ENCODE data around the gene MORN1. TPM values are rescaled to one million over a fixed set of nuclear protein-coding genes. Genes with fewer than 3 reads are reported as not detected.

MORN1 gene
- total RNA-seq, 2 experiments from 2014 or later, result 5.9 to 6.6 TPM

DNA sequence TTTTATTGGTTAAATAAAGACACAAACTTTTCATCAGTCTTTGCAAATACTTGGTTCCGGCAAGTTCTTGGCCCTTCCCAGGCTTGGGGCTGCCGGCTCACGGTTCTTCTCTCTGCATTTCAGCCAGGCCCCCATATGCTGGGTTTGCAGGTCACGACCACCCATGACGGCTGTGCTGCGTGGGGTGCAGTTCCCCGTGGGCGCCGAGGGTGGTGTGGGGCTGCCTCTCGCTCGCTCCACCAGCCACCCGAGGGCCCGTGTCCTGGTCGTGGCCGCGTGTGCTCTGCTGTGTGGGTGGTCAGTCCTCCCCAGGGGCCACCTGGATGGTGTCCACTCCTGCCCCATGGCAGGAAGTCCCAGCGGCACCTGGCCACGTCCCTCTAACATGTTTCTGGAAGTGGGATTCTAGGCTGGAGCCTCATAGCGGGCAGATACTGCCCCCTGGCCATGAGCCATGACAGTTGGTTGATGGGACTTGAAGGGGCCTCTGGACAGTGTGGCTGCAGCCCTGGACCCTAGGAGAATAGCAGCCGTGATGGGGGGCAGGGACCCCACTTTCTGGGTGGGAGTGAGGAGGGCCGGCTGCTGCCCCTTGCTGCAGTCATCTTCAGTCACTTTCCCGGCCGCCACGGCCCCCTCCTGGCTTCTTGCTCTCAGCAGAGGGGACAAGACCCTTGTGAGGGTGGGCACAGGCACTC, 117.0 kb downstream of the MORN1 start:
- CTCF ChIA-PET, result interaction anchor here (1.1 kb wide), 1 partner anchor 13 kb away, joined by 3 read pairs; no protein-coding TSS in a partner anchor
- H3K4me3 Mint-ChIP-seq, result no peak overlapping the region

GRCh38 chr1:2273401-2274090, 117.8 kb downstream of the MORN1 start:
- H3K9me3 Mint-ChIP-seq, result no peaks in the 10 kb centered on the region
- H3K36me3 Mint-ChIP-seq (ENCODE audit: low read depth), result peaks cover 15% of the 10 kb centered on the region
- no peak for ATAC-seq
- DNase-seq, result no peak
- no peaks in the 10 kb centered on the region for H3K27me3 Mint-ChIP-seq
- no peak for TF ChIP-seq CTCF (IDR thresholded peaks at IDR 0.05)
- peaks cover 68% of the 10 kb centered on the region for H3K4me1 Mint-ChIP-seq (ENCODE audit: low read depth)
- ChIA-PET POLR2A (interaction anchor here (0.6 to 1.0 kb wide), 2 partner anchors 18 to 39 kb away, joined by 3 read pairs; no protein-coding TSS in a partner anchor), CTCF (interaction anchor here (1.2 kb wide), 1 partner anchor 79 kb away, joined by 3 read pairs; the partner anchor contains the start of gene FAAP20)
- intact Hi-C loops (cut with micrococcal nuclease), result no loop called here
- H3K4me3 Mint-ChIP-seq, result no peak overlapping the region
- H3K27ac Mint-ChIP-seq, result no peak overlapping the region

More for the DNA sequence above, 117.0 kb downstream of the MORN1 start:
- Mint-ChIP-seq H3K27me3 (no peaks in the 10 kb centered on the region), H3K9me3 (no peaks in the 10 kb centered on the region), H3K27ac (no peak overlapping the region), H3K36me3 (ENCODE audit: low read depth) (peaks cover 12% of the 10 kb centered on the region), H3K4me1 (ENCODE audit: low read depth) (peaks cover 70% of the 10 kb centered on the region)
- POLR2A ChIA-PET, result interaction anchor here (1.0 kb wide), 1 partner anchor 40 kb away, joined by 3 read pairs; no protein-coding TSS in a partner anchor
- intact Hi-C loops (cut with micrococcal nuclease), result no loop called here
- no peak for TF ChIP-seq CTCF (IDR thresholded peaks at IDR 0.05)
- no peak for ATAC-seq
- DNase-seq, result no peak

DNA sequence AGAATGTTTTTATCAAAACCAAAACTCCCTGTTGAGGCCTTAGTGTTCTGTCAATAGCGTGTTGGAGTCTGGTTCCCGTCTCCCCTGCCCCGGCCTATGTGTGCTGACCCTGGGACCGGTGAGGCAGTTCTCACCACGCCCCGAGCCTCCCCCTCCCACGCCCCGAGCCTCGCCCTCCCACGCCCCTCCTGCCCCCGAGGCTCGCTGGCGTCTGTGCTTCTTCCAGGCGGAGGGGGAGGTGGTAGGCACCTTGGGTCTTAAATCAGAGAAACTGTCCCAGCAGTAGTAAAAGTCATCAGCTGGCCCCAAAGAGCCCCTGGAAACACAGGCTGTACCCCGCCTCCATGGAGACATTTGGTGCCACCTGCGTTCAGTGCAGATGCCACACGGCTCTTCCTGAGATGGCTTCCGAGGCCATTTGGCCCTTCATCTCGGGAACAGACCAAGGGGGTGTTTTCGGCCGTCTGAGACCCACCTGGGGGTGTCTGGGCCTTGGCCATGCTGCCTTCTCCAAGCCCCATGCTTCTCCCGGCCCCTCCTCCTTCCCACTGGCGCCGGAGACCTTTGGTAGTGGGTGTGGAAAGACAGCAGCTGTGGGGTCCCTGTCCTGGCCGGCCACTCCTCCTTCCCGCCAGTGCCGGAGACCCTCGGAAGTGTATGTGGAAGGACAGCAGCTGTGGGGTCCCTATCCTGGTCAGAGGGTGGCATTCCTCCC, 118.5 kb downstream of the MORN1 start:
- DNase-seq, result no peak
- no peak for ATAC-seq
- no peak for TF ChIP-seq CTCF (IDR thresholded peaks at IDR 0.05)
- Mint-ChIP-seq H3K27ac (no peak overlapping the region), H3K4me1 (ENCODE audit: low read depth) (peaks cover 66% of the 10 kb centered on the region), H3K9me3 (no peaks in the 10 kb centered on the region), H3K36me3 (ENCODE audit: low read depth) (peaks cover 15% of the 10 kb centered on the region), H3K27me3 (no peaks in the 10 kb centered on the region), H3K4me3 (no peak overlapping the region)
- intact Hi-C loops (cut with micrococcal nuclease), result no loop called here
- ChIA-PET POLR2A (interaction anchor here (0.6 kb wide), 1 partner anchor 18 kb away, joined by 3 read pairs; no protein-coding TSS in a partner anchor), CTCF (interaction anchor here (1.2 kb wide), 1 partner anchor 78 kb away, joined by 3 read pairs; the partner anchor contains the start of gene FAAP20)

DNA sequence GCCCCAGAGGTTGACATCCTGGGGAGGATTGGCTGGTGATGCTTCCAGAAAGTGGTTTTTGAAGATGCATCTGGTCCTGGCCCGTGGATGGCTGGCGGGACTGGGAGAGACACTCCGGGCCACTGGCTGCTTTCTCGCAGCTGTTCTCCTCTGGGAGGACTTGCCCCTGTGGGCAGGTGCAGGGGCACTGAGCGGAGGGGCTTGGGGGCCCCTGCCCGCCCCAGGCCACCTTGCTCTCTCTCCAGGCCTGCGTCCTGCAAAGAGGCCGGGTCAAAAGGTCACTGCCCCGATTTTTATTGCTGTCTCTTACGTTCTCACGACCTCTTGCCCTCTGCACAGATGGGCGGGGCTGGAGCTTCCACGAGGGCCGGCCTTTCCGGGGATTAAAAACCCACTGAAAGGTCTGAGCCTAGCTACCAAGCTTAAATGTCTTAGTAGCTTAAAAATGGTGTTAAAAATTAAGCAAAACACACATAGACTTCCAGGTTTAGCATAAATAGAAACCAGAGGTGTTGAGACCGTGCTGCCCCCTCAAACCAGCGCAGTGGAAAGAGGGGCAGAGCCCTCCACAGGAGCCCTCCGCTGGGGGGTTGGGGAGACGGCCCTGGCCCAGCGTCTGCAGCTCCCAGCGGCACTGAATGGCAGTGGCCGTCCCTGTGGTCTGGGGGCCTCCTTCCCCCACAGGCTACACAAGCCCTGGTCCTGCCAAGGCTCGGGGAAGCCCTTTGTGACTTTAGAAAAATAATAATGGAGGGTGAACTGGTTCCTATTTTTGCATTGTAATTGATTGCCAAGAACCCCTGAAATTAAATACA, 119.3 kb downstream of the MORN1 start:
- H3K36me3 Mint-ChIP-seq (ENCODE audit: low read depth), result peaks cover 8% of the 10 kb centered on the region
- H3K4me3 Mint-ChIP-seq, result no peak overlapping the region
- CTCF ChIA-PET, result no interaction called here
- H3K27ac Mint-ChIP-seq, result no peak overlapping the region
- DNase-seq (no peak), ATAC-seq (no peak)
- peaks cover 60% of the 10 kb centered on the region for H3K4me1 Mint-ChIP-seq (ENCODE audit: low read depth)
- TF ChIP-seq CTCF (IDR thresholded peaks at IDR 0.05), result no peak
- no peaks in the 10 kb centered on the region for H3K27me3 Mint-ChIP-seq
- intact Hi-C loops (cut with micrococcal nuclease), result no loop called here
- POLR2A ChIA-PET, result no interaction called here
- no peaks in the 10 kb centered on the region for H3K9me3 Mint-ChIP-seq

Other genes with a start within 250 kb of the MORN1 start
- gene FAAP20, start 196.8 kb downstream of the MORN1 start, total RNA-seq, result 10 to 100 TPM; 64.7 to 71.7 TPM
- gene SKI, start 163.2 kb downstream of the MORN1 start, total RNA-seq, result 10 to 100 TPM; 27.5 to 28.3 TPM
- 100 to 1,000 TPM; 120 to 131 TPM for gene RER1, start 287 bp upstream of the MORN1 start, total RNA-seq
- 10 to 100 TPM; 17.1 to 19.0 TPM for gene PEX10, start 21.0 kb upstream of the MORN1 start, total RNA-seq
- 1 to 10 TPM; 2.9 to 6.0 TPM for gene PLCH2, start 84.7 kb upstream of the MORN1 start, total RNA-seq
- 10 to 100 TPM; 39.0 to 40.6 TPM for gene PANK4, start 135.0 kb upstream of the MORN1 start, total RNA-seq
- not detected for gene HES5, start 138.7 kb upstream of the MORN1 start, total RNA-seq
- 100 to 1,000 TPM; 134 to 140 TPM for gene TNFRSF14, start 164.8 kb upstream of the MORN1 start, total RNA-seq
- 10 to 100 TPM; 39.1 to 43.6 TPM for gene PRXL2B, start 195.2 kb upstream of the MORN1 start, total RNA-seq
- 1 to 10 TPM; 1.8 to 3.1 TPM for gene MMEL1, start 241.5 kb upstream of the MORN1 start, total RNA-seq

Data from activated CD8-positive, alpha-beta T cell treated with anti-CD3 and anti-CD28 coated beads for 36 hours (primary cell).